ENCODE data around the gene MED7. TPM values are rescaled to one million over a fixed set of nuclear protein-coding genes. Genes with fewer than 3 reads are reported as not detected.
"Not testable (repeated sequence)": the region's sequence is repeated elsewhere in the genome, so short reads cannot be mapped to it uniquely, and the experiment has no call there.

The MED7 gene
- total RNA-seq: 2.3 TPM

- Histone ChIP-seq H3K27ac (peak within 1 kb of the TSS; percentile 89 to 90), H3K27me3 (no peaks in the 10 kb centered on the region), H3K9me3 (no peaks in the 10 kb centered on the region), H3K4me1 (peaks cover 5 to 9% of the 10 kb centered on the region in 2 donors), H3K36me3 (peaks cover 0 to 17% of the 10 kb centered on the region in 2 donors), H3K4me3 (peak within 1 kb of the TSS; percentile 74 to 77)
- peak; percentile 88 to 98 for DNase-seq (ENCODE audit: low spot score in 2 of 2)
- no peak for TF ChIP-seq CTCF (IDR thresholded peaks at IDR 0.05)
- intact Hi-C loops (cut with DNase I): loop anchor here (5.0 kb wide), 3 partner anchors 245 to 715 kb away; partner anchors contain the start of genes CLINT1 and LSM11
Observed at GRCh38 chr5:157142317-157143126, at the start of gene MED7. Gene MED7 (minus strand): TSS chr5:157142865. CDS start chr5:157139431, 3,434 bp downstream.

GRCh38 chr5:157189223-157189622 is 46.6 kb upstream of the MED7 start:
- intact Hi-C loops (cut with DNase I): no loop called here
- no peak for TF ChIP-seq CTCF (IDR thresholded peaks at IDR 0.05)
- Histone ChIP-seq H3K27ac (no peak overlapping the region), H3K36me3 (no peaks in the 10 kb centered on the region), H3K4me3 (no peak overlapping the region), H3K9me3 (no peaks in the 10 kb centered on the region), H3K27me3 (no peaks in the 10 kb centered on the region), H3K4me1 (no peaks in the 10 kb centered on the region)
- no peak for DNase-seq (ENCODE audit: low spot score in 2 of 2)

DNA sequence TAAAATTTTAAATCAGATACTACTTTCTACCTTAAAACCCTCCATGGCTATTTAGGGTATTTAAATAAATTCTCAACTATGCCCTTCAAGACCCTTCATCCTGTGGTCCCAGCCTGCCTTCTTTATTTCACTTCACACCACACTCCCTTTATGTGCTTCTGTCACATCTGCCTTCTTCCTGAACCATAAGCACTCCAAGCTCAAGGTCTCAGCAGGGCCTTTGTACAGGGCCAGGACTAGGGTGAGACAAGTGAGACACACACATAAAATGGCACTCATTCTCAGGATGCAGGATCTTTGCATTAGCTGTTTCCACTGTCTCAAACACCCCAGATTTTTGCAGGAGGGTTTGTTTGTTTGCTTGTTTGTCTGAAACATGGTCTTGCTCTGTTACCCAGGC is 45.6 kb upstream of the MED7 start:
- no peak overlapping the region for H3K4me3 ChIP-seq
- H3K27me3 ChIP-seq: no peaks in the 10 kb centered on the region
- no peaks in the 10 kb centered on the region for H3K4me1 ChIP-seq
- intact Hi-C loops (cut with DNase I): no loop called here
- H3K9me3 ChIP-seq: no peaks in the 10 kb centered on the region
- H3K27ac ChIP-seq: no peak overlapping the region
- no peak for DNase-seq (ENCODE audit: low spot score in 2 of 2)
- no peaks in the 10 kb centered on the region for H3K36me3 ChIP-seq
- no peak for TF ChIP-seq CTCF (IDR thresholded peaks at IDR 0.05)

DNA sequence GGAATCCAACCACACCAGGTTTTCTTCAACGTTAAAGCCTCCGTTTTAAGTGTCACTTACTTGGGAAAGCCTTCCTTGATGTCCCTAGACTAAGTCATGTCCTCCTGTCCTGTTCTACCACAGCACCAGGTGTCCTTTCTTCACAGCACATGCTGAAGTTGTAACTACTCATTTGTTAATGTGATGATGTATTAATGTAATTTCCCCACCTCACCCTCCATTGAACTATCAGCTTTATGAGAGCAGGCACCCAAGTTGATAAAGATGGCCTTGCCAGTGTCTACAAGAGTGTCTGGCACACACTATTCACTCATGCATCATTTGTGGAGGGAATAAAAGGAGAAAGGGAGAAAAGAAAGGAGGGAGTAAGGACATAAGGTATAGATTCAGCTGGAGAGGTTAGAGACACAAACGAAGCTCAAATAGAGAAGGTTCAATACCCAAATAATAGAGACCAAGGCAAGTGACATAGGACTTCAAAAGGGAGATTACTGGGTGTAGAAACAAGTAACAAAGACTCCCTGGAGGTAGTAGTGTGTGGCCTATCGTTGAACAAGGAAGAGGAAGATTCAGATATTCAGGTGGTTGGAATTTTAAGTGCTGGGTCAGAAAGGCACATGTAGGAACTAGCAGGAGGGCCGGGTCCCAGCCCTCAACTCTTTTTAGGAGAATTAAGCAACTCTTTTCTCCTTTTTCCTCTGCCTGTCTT is 44.5 kb upstream of the MED7 start:
- Histone ChIP-seq H3K4me1 (no peaks in the 10 kb centered on the region), H3K27ac (no peak overlapping the region), H3K4me3 (no peak overlapping the region), H3K9me3 (no peaks in the 10 kb centered on the region), H3K36me3 (no peaks in the 10 kb centered on the region), H3K27me3 (no peaks in the 10 kb centered on the region)
- intact Hi-C loops (cut with DNase I): no loop called here
- TF ChIP-seq CTCF (IDR thresholded peaks at IDR 0.05): no peak
- DNase-seq (ENCODE audit: low spot score in 2 of 2): no peak

GRCh38 chr5:157186309-157187045 is 43.8 kb upstream of the MED7 start:
- Histone ChIP-seq H3K27me3 (no peaks in the 10 kb centered on the region), H3K27ac (no peak overlapping the region), H3K4me1 (no peaks in the 10 kb centered on the region), H3K9me3 (no peaks in the 10 kb centered on the region), H3K36me3 (no peaks in the 10 kb centered on the region), H3K4me3 (no peak overlapping the region)
- intact Hi-C loops (cut with DNase I): no loop called here
- no peak for DNase-seq (ENCODE audit: low spot score in 2 of 2)
- TF ChIP-seq CTCF (IDR thresholded peaks at IDR 0.05): no peak

- DNase-seq (ENCODE audit: low spot score in 2 of 2); H3K36me3 ChIP-seq; H3K27me3 ChIP-seq; H3K4me1 ChIP-seq; H3K27ac ChIP-seq; intact Hi-C loops (cut with DNase I); H3K4me3 ChIP-seq; H3K9me3 ChIP-seq: not testable (repeated sequence)
Observed at GRCh38 chr5:157185122-157185521, 42.5 kb upstream of the MED7 start.

Data from ascending aorta (tissue), 2 donors.